CD4-positive, alpha-beta T cell treated with Interleukin-12 subunit alpha and Interleukin-12 subunit beta, for 1 hour (primary cell): ENCODE measurements around the gene ABAT.
"Not testable (repeated sequence)": the region's sequence is repeated elsewhere in the genome, so short reads cannot be mapped to it uniquely, and the experiment has no call there.

Source experiments
- DNase-seq: peaks from one replicate; pipeline ENCODE4 v3.0.0-alpha.2; 2020

ABAT gene

GRCh38 chr16:8788578-8789172, 114.3 kb downstream of the ABAT start:
- no peak for DNase-seq

- no peak for DNase-seq
Measured at GRCh38 chr16:8795091-8795490, 120.7 kb downstream of the ABAT start.

- no peak for DNase-seq
Measured at GRCh38 chr16:8795818-8796217, 121.4 kb downstream of the ABAT start.

GRCh38 chr16:8796469-8797363, 122.3 kb downstream of the ABAT start:
- no peak for DNase-seq

- peak; percentile 95 for DNase-seq
Measured at GRCh38 chr16:8797364-8798173, 123.2 kb downstream of the ABAT start, which contains the start of the genes PMM2 and TMEM186. TSS of gene PMM2 (plus strand) at chr16:8797839. CDS start at chr16:8797883, 44 bp downstream. TSS of gene TMEM186 (minus strand) at chr16:8797639. CDS start at chr16:8797614, 25 bp downstream.

- no peak for DNase-seq
Measured at GRCh38 chr16:8798174-8798527, 123.7 kb downstream of the ABAT start.

- no peak for DNase-seq
Measured at GRCh38 chr16:8798535-8799157, 124.2 kb downstream of the ABAT start.

GRCh38 chr16:8801701-8802100, 127.3 kb downstream of the ABAT start:
- DNase-seq, result no peak

- not testable (repeated sequence) for DNase-seq
Measured at GRCh38 chr16:8803733-8804132, 129.3 kb downstream of the ABAT start.

GRCh38 chr16:8804313-8804712, 129.9 kb downstream of the ABAT start:
- DNase-seq, result no peak

- no peak for DNase-seq
Measured at GRCh38 chr16:8806272-8806983, 132.0 kb downstream of the ABAT start.

GRCh38 chr16:8807189-8807588, 132.8 kb downstream of the ABAT start:
- no peak for DNase-seq

- no peak for DNase-seq
Measured at GRCh38 chr16:8808009-8808408, 133.6 kb downstream of the ABAT start.

GRCh38 chr16:8808613-8809353, 134.4 kb downstream of the ABAT start:
- DNase-seq, result no peak

- DNase-seq, result no peak
Measured at GRCh38 chr16:8812162-8812843, 137.9 kb downstream of the ABAT start.

GRCh38 chr16:8814095-8814806, 139.8 kb downstream of the ABAT start:
- no peak for DNase-seq

GRCh38 chr16:8816967-8817655, 142.7 kb downstream of the ABAT start:
- peak; percentile 17 for DNase-seq

- DNase-seq, result no peak
Measured at GRCh38 chr16:8818504-8819270, 144.3 kb downstream of the ABAT start.
